Breast epithelium (tissue), 4 donors: ENCODE results near the gene UGT1A7. TPM values are rescaled to one million over a fixed set of nuclear protein-coding genes. Genes with fewer than 3 reads are reported as not detected.

Source experiments
- DNase-seq, 2 donors: peaks; one replicate each; pipeline ENCODE4 v3.0.0-alpha.2; 2019; ENCODE audit warnings: low spot score in 2 of 2
- H3K27ac ChIP-seq, 2 donors: fragments of 200-600 bp; sonication (generic) in 1 of 2; one replicate each; pipeline ENCODE4 v1.5.1; 2016 to 2019; ENCODE audit warnings: mild to moderate bottlenecking in 1 of 2
- H3K27me3 ChIP-seq, 2 donors: fragments of 200-600 bp; sonication (generic) in 1 of 2; one replicate each; pipeline versions ENCODE4 v1.5.1 to v1.6.0; 2017 to 2019; ENCODE audit warnings: control low read depth in 1 of 2, mild to moderate bottlenecking in 1 of 2
- H3K36me3 ChIP-seq: fragments of 200-600 bp; one replicate; pipeline ENCODE4 v1.5.1; 2019
- H3K4me1 ChIP-seq, 2 donors: fragments of 200-600 bp; sonication (generic); one replicate each; pipeline ENCODE4 v1.5.1; 2016 to 2019; ENCODE audit warnings: control low read depth in 1 of 2
- H3K4me3 ChIP-seq, 3 donors: fragments of 200-600 bp; sonication (generic); 1 replicate in 2 of 3; 2 replicates in 1 of 3; pipeline ENCODE4 v1.5.1; 2016 to 2019; ENCODE audit warnings: mild to moderate bottlenecking in 3 of 3, moderate library complexity in 2 of 3
- H3K9me3 ChIP-seq, 2 donors: fragments of 200-600 bp; sonication (generic) in 1 of 2; one replicate each; pipeline ENCODE4 v1.5.1; 2016 to 2019; ENCODE audit warnings: control low read depth in 1 of 2
- POLR2A ChIP-seq: fragments of 450-650 bp; IDR thresholded peaks from one replicate; pipeline ENCODE4 v1.6.1; 2016; ENCODE audit warnings: antibody characterized with exemption, mild to moderate bottlenecking, moderate library complexity
- POLR2AphosphoS5 ChIP-seq, 3 donors: sonication (generic); formaldehyde crosslinking; IDR thresholded peaks; one replicate each; pipeline ENCODE4 v1.6.1; 2017; ENCODE audit warnings: antibody characterized with exemption in 3 of 3
- intact Hi-C: fragments of 100-400 bp; cut with DNase I; formaldehyde crosslinking; loops from one replicate; pipeline ENCODE4 v1.15.1; 2023; ENCODE audit warnings: low total_unique reads
- total RNA-seq, 3 donors: library from RNA; depleted of rRNA; stranded (reverse); fragments of >200 nt; gene quantifications; one replicate each; pipeline ENCODE4 v1.1.0, GENCODE V29; 2016
- TF ChIP-seq, protein P1 (sequence below), 3 donors: fragments of 450-650 bp; IDR thresholded peaks; one replicate each; pipeline ENCODE4 v1.5.1; 2016 to 2017; ENCODE audit warnings: antibody characterized with exemption in 3 of 3, mild to moderate bottlenecking in 3 of 3, moderate library complexity in 3 of 3

UGT1A7 gene
- total RNA-seq, 3 donors from 2014 or later = not detected

- intact Hi-C loops = loop anchor here (10.0 kb wide), 1 partner anchor 267 kb away; no protein-coding TSS in a partner anchor
- Histone ChIP-seq H3K4me1 (no peaks in the 10 kb centered on the region), H3K36me3 (no peaks in the 10 kb centered on the region), H3K27ac (no peak overlapping the region), H3K27me3 (no peaks in the 10 kb centered on the region), H3K9me3 (no peaks in the 10 kb centered on the region), H3K4me3 (no peak overlapping the region)
- peak; percentile 24 to 84 for DNase-seq
- TF ChIP-seq POLR2AphosphoS5 (IDR thresholded peaks at IDR 0.05) = no peak
- TF ChIP-seq, protein P1, sequence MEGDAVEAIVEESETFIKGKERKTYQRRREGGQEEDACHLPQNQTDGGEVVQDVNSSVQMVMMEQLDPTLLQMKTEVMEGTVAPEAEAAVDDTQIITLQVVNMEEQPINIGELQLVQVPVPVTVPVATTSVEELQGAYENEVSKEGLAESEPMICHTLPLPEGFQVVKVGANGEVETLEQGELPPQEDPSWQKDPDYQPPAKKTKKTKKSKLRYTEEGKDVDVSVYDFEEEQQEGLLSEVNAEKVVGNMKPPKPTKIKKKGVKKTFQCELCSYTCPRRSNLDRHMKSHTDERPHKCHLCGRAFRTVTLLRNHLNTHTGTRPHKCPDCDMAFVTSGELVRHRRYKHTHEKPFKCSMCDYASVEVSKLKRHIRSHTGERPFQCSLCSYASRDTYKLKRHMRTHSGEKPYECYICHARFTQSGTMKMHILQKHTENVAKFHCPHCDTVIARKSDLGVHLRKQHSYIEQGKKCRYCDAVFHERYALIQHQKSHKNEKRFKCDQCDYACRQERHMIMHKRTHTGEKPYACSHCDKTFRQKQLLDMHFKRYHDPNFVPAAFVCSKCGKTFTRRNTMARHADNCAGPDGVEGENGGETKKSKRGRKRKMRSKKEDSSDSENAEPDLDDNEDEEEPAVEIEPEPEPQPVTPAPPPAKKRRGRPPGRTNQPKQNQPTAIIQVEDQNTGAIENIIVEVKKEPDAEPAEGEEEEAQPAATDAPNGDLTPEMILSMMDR (IDR thresholded peaks at IDR 0.05) = peak; percentile 62 to 69 (median 63)
- no peak for TF ChIP-seq POLR2A
Measured at GRCh38 chr2:233711312-233712008, 29.8 kb downstream of the UGT1A7 start.

DNA sequence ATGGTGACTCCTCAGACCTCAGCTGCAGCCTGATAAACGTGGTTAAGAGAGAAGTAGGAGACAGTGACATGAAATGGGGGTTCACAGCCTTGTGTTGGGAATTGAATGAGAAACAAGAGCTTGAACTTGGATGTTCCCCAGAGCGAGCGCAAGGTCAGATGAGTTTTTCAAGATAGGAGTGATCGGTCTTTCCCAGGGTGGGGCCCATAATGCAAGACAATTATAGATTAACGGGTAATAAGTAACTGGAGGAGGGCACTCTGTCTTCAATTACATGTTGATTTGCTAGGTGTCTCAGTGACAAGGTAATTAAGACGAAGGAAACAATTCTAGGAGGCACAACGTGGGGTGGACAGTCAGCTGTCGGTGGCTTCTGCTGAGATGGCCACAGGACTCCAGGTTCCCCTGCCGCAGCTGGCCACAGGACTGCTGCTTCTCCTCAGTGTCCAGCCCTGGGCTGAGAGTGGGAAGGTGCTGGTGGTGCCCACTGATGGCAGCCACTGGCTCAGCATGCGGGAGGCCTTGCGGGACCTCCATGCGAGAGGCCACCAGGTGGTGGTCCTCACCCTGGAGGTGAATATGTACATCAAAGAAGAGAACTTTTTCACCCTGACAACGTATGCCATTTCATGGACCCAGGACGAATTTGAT, 31.0 kb downstream of the UGT1A7 start, which contains the start of gene UGT1A5:
Gene UGT1A5 (plus strand): TSS at position 297 of the 651 bp plus-strand sequence. CDS start 85 bp downstream, at position 382.
- Histone ChIP-seq H3K4me3 (no peak within 1 kb of the TSS), H3K4me1 (no peaks in the 10 kb centered on the region), H3K36me3 (no peaks in the 10 kb centered on the region), H3K9me3 (no peaks in the 10 kb centered on the region), H3K27ac (no peak within 1 kb of the TSS), H3K27me3 (no peaks in the 10 kb centered on the region)
- TF ChIP-seq POLR2AphosphoS5 (IDR thresholded peaks at IDR 0.05) (no peak), POLR2A (no peak)
- TF ChIP-seq, protein P1 (IDR thresholded peaks at IDR 0.05) = no peak
- intact Hi-C loops = loop anchor here (10.0 kb wide), 1 partner anchor 268 kb away; no protein-coding TSS in a partner anchor
- DNase-seq = no peak

DNA sequence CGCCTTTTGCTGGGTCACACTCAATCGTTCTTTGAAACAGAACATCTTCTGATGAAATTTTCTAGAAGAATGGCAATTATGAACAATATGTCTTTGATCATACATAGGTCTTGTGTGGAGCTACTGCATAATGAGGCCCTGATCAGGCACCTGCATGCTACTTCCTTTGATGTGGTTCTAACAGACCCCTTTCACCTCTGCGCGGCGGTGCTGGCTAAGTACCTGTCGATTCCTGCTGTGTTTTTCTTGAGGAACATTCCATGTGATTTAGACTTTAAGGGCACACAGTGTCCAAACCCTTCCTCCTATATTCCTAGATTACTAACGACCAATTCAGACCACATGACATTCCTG, 31.5 kb downstream of the UGT1A7 start:
- H3K9me3 ChIP-seq = no peaks in the 10 kb centered on the region
- no peaks in the 10 kb centered on the region for H3K4me1 ChIP-seq
- no peaks in the 10 kb centered on the region for H3K36me3 ChIP-seq
- TF ChIP-seq POLR2A = no peak
- TF ChIP-seq, protein P1 (IDR thresholded peaks at IDR 0.05) = no peak
- TF ChIP-seq POLR2AphosphoS5 (IDR thresholded peaks at IDR 0.05) = no peak
- DNase-seq = no peak
- H3K4me3 ChIP-seq = no peak overlapping the region
- H3K27ac ChIP-seq = no peak overlapping the region
- no peaks in the 10 kb centered on the region for H3K27me3 ChIP-seq
- intact Hi-C loops = loop anchor here (10.0 kb wide), 1 partner anchor 268 kb away; no protein-coding TSS in a partner anchor

DNA sequence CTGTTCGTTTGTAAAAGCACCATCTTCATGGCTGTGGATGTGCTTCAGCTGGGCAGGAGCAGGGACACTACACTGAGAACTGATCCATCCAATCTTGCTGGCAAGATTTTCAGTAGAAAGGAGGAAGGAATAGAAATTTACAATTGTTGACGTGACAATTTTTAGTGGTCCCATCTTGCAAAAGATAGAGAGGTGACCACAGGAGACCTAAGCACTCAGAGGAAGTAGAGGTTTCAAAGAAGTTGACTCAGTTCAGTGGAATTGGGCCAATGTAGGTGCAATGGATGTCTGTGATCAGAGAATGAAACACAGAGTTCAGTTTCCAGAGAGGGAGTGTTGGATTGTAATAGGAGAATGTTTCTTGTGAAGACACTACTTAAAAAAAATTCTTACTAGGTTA, 32.4 kb downstream of the UGT1A7 start:
- Histone ChIP-seq H3K4me3 (no peak overlapping the region), H3K27ac (no peak overlapping the region), H3K4me1 (no peaks in the 10 kb centered on the region), H3K36me3 (no peaks in the 10 kb centered on the region), H3K27me3 (no peaks in the 10 kb centered on the region), H3K9me3 (no peaks in the 10 kb centered on the region)
- TF ChIP-seq POLR2AphosphoS5 (IDR thresholded peaks at IDR 0.05) (no peak), POLR2A (no peak)
- TF ChIP-seq, protein P1 (IDR thresholded peaks at IDR 0.05) = no peak
- no peak for DNase-seq
- intact Hi-C loops = loop anchor here (10.0 kb wide), 1 partner anchor 269 kb away; no protein-coding TSS in a partner anchor

DNA sequence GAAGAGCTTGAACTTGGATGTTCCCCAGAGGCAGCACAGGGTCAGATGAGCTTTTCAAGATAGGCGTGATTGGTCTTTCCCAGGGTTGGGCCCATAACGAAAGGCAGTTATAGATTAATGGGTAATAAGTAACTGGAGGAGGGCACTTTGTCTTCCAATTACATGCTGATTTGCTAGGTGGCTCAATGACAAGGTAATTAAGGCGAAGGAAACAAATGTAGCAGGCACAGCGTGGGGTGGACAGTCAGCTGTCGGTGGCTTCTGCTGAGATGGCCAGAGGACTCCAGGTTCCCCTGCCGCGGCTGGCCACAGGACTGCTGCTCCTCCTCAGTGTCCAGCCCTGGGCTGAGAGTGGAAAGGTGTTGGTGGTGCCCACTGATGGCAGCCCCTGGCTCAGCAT, 36.9 kb downstream of the UGT1A7 start, which contains the start of gene UGT1A4:
Gene UGT1A4 (plus strand): TSS at position 185 of the 400 bp plus-strand sequence. CDS start 85 bp downstream, at position 270.
- Histone ChIP-seq H3K27ac (no peak within 1 kb of the TSS), H3K36me3 (no peaks in the 10 kb centered on the region), H3K27me3 (no peaks in the 10 kb centered on the region), H3K4me1 (no peaks in the 10 kb centered on the region), H3K4me3 (no peak within 1 kb of the TSS), H3K9me3 (no peaks in the 10 kb centered on the region)
- intact Hi-C loops = loop anchor here (10.0 kb wide), 1 partner anchor 274 kb away; no protein-coding TSS in a partner anchor
- TF ChIP-seq, protein P1 (IDR thresholded peaks at IDR 0.05) = no peak
- TF ChIP-seq POLR2A = no peak
- TF ChIP-seq POLR2AphosphoS5 (IDR thresholded peaks at IDR 0.05) = no peak
- DNase-seq = no peak
